Astrocyte (in vitro differentiated cells and primary cell): ENCODE results near the gene PVR. TPM values are rescaled to one million over a fixed set of nuclear protein-coding genes. Genes with fewer than 3 reads are reported as not detected.

Experiments
- DNase-seq: peaks from one replicate; pipeline ENCODE4 v3.0.0-alpha.2; 2010; ENCODE audit warnings: low read depth
- FAIRE-seq: peaks from 2 replicates; lab custom pipeline; 2011; peaks lifted over from hg19 to GRCh38; lab: Jason Lieb, UNC
- H2AFZ ChIP-seq: 2 replicates; pipeline ENCODE4 v1.6.0; 2012; ENCODE audit warnings: low read depth, low read length, inconsistent platforms
- H3K27ac ChIP-seq: 2 replicates; pipeline ENCODE4 v1.5.1; 2011; ENCODE audit warnings: low read depth, low read length, inconsistent platforms
- H3K27me3 ChIP-seq: 2 replicates; pipeline ENCODE4 v1.6.0; 2011; ENCODE audit warnings: low read length, inconsistent platforms; ENCODE audit not compliant: insufficient read depth
- H3K36me3 ChIP-seq: 2 replicates; pipeline ENCODE4 v1.5.1; 2011; ENCODE audit warnings: low read length, inconsistent platforms; ENCODE audit not compliant: insufficient read depth
- H3K4me1 ChIP-seq: 2 replicates; pipeline ENCODE4 v1.5.1; 2011; ENCODE audit warnings: low read length, inconsistent platforms; ENCODE audit not compliant: insufficient read depth
- H3K4me2 ChIP-seq: 2 replicates; pipeline ENCODE4 v1.6.0; 2012; ENCODE audit warnings: low read length, inconsistent platforms
- H3K4me3 ChIP-seq: 2 replicates; pipeline ENCODE4 v1.5.1; 2011; ENCODE audit warnings: low read depth, mild to moderate bottlenecking, low read length, inconsistent platforms; ENCODE audit not compliant: insufficient read depth
- H3K79me2 ChIP-seq: 2 replicates; pipeline ENCODE4 v1.6.0; 2012; ENCODE audit warnings: mild to moderate bottlenecking, low read length, inconsistent platforms; ENCODE audit not compliant: insufficient read depth
- H3K9ac ChIP-seq: 2 replicates; pipeline ENCODE4 v1.6.0; 2012; ENCODE audit warnings: mild to moderate bottlenecking, low read length, inconsistent platforms
- H3K9me3 ChIP-seq: 2 replicates; pipeline ENCODE4 v1.5.1; 2012; ENCODE audit warnings: low read depth, mild to moderate bottlenecking, low read length, inconsistent platforms; ENCODE audit not compliant: insufficient read depth
- H4K20me1 ChIP-seq: 2 replicates; pipeline ENCODE4 v1.6.0; 2012; ENCODE audit warnings: low read length, inconsistent platforms; ENCODE audit not compliant: insufficient read depth
- H3K27ac Mint-ChIP-seq: one replicate; pipeline ENCODE4 v1.8.0; 2021; ENCODE audit warnings: mild to moderate bottlenecking, mixed read lengths; ENCODE audit not compliant: unreplicated experiment
- H3K27me3 Mint-ChIP-seq: one replicate; pipeline ENCODE4 v1.8.0; 2021; ENCODE audit warnings: low read depth, mixed read lengths; ENCODE audit not compliant: unreplicated experiment
- H3K36me3 Mint-ChIP-seq: one replicate; pipeline ENCODE4 v1.8.0; 2021; ENCODE audit warnings: low read depth, mixed read lengths; ENCODE audit not compliant: unreplicated experiment
- H3K4me1 Mint-ChIP-seq: one replicate; pipeline ENCODE4 v1.8.0; 2021; ENCODE audit warnings: low read depth, mixed read lengths; ENCODE audit not compliant: unreplicated experiment
- H3K4me3 Mint-ChIP-seq: one replicate; pipeline ENCODE4 v1.8.0; 2021; ENCODE audit warnings: mild to moderate bottlenecking, moderate library complexity, mixed read lengths; ENCODE audit not compliant: unreplicated experiment
- H3K9me3 Mint-ChIP-seq: one replicate; pipeline ENCODE4 v1.8.0; 2021; ENCODE audit warnings: mild to moderate bottlenecking, mixed read lengths; ENCODE audit not compliant: unreplicated experiment
- CTCF ChIP-seq: IDR thresholded peaks from 2 replicates; pipeline ENCODE4 v1.5.1; 2011; ENCODE audit warnings: low read depth, mild to moderate bottlenecking, inconsistent platforms, low read length, moderate library complexity; ENCODE audit not compliant: insufficient read depth
- EZH2 ChIP-seq: IDR thresholded peaks from 2 replicates; pipeline ENCODE4 v1.6.1; 2012; ENCODE audit warnings: mild to moderate bottlenecking, low read length, inconsistent platforms; ENCODE audit not compliant: insufficient read depth
- total RNA-seq: library from RNA; stranded (reverse); gene quantifications from 2 replicates; pipeline ENCODE4 v1.2.1, GENCODE V29; 2021

The PVR gene
- total RNA-seq, 1 donor from 2014 or later, result 81.6 TPM

DNA sequence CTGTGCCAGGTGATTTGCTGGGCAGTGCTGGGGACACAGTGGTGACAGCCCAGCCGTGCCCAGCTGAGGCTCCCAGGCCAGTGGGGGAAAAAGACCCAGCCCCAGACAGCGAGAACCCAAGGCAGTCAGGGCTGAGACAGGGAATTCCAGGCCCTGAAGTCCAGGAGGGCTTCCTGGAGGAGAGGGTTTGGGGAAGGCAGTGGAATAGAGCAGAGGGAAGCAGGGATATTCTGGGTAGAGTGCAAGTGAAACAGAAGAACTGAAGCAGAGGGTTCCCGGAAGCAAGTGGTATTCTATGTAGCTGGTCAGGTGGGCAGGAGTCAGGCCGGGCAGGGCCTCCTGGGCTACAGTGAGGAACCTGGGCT is 53.9 kb downstream of the PVR start:
- DNase-seq (no peak), FAIRE-seq (no peak)
- no peak for TF ChIP-seq EZH2
- TF ChIP-seq CTCF, result no peak
- Histone ChIP-seq H3K4me3 (no peak overlapping the region), H4K20me1 (no peaks in the 10 kb centered on the region), H3K9me3 (no peaks in the 10 kb centered on the region), H2AFZ (no peak overlapping the region), H3K79me2 (no peaks in the 10 kb centered on the region), H3K27me3 (no peaks in the 10 kb centered on the region), H3K4me1 (peaks cover under 1% of the 10 kb centered on the region), H3K9ac (no peak overlapping the region), H3K36me3 (no peaks in the 10 kb centered on the region), H3K4me2 (no peak overlapping the region), H3K27ac (no peak overlapping the region)
- H3K27ac Mint-ChIP-seq, result no peak overlapping the region
- H3K4me1 Mint-ChIP-seq, result no peaks in the 10 kb centered on the region
- H3K9me3 Mint-ChIP-seq, result no peaks in the 10 kb centered on the region
- peaks cover 17% of the 10 kb centered on the region for H3K27me3 Mint-ChIP-seq
- no peaks in the 10 kb centered on the region for H3K36me3 Mint-ChIP-seq
- H3K4me3 Mint-ChIP-seq, result no peak overlapping the region

- no peak within 1 kb of the TSS for H3K27ac Mint-ChIP-seq
Observed at GRCh38 chr19:44698492-44699201, 54.9 kb downstream of the PVR start, which contains the start of gene CEACAM16. Gene CEACAM16 (plus strand): TSS chr19:44699151. CDS start chr19:44701457, 2,306 bp downstream.

More at GRCh38 chr19:44698492-44699201, 54.9 kb downstream of the PVR start, which contains the start of gene CEACAM16:
- FAIRE-seq (no peak), DNase-seq (no peak)
- no peaks in the 10 kb centered on the region for H3K27me3 ChIP-seq
- H3K9ac ChIP-seq, result no peak within 1 kb of the TSS
- no peak for TF ChIP-seq CTCF
- TF ChIP-seq EZH2, result no peak
- no peaks in the 10 kb centered on the region for H3K36me3 Mint-ChIP-seq
- no peaks in the 10 kb centered on the region for H3K36me3 ChIP-seq
- H3K4me3 ChIP-seq, result no peak within 1 kb of the TSS
- H3K79me2 ChIP-seq, result no peaks in the 10 kb centered on the region
- H3K4me2 ChIP-seq, result no peak within 1 kb of the TSS
- H3K9me3 ChIP-seq, result no peaks in the 10 kb centered on the region
- no peak within 1 kb of the TSS for H3K27ac ChIP-seq
- no peak within 1 kb of the TSS for H3K4me3 Mint-ChIP-seq
- H2AFZ ChIP-seq, result no peak within 1 kb of the TSS
- H3K4me1 ChIP-seq, result no peaks in the 10 kb centered on the region
- H3K27me3 Mint-ChIP-seq, result peaks cover 23% of the 10 kb centered on the region
- H3K9me3 Mint-ChIP-seq, result no peaks in the 10 kb centered on the region
- H3K4me1 Mint-ChIP-seq, result no peaks in the 10 kb centered on the region
- no peaks in the 10 kb centered on the region for H4K20me1 ChIP-seq
